Stimulated activated CD4-positive, alpha-beta T cell treated with anti-CD3 and anti-CD28 coated beads, Interleukin-12 subunit alpha, Interleukin-12 subunit beta, amount 100 ng/mL, for 4 hours (primary cell): ENCODE data around the gene TCFL5.

Experiments used
- DNase-seq: peaks from one replicate; pipeline ENCODE4 v3.0.0-alpha.2; 2020

TCFL5 gene

DNA sequence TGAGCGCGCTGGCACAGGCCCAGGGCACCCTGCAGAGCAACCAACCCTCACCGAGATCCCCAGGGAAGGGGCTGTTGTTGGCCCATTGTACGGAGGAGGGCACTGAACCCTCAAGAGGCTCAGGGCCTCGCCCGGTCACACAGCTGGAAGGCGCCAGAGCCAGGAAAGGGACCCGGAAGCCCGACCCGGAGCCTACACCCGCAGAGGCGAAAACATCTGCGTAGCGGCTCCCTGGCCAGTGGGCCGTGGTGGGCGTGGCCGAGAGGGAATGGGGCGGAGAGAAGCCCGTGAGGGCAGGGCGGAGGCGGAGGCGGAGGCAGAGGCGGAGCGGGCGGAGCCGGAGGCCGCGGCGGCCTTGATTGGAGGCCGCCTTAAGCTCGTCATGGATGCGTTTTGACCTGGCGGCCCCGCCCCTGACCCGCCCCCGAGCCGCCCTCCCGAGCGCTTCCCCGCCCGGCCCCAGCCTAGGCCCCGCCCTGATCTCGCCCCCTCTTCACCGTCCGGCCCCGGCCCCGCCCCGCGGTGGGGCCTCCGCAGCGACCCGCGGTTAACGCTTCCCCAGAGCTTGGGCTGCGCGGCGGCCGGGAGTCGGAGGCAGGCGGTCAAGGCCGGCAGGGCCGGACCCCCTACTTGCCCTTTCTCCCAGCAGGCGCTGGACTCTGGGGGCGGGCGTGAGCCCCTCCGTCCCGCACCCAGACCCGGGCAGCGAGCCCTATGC lies 67.5 kb downstream of the TCFL5 start:
- peak; percentile 90 for DNase-seq

DNA sequence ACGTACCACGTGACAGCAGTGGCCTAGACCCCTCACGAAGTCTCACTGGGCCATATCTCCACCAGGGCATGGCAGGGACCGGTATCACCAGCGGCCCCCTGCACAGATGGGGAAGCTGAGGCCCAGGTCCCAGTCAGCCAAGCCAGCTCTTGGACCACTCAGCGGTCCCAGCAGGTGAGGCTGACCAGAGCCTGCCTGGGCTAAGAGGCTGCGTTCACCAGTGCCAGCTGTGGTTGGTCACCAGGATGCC lies 67.9 kb downstream of the TCFL5 start:
- no peak for DNase-seq

DNA sequence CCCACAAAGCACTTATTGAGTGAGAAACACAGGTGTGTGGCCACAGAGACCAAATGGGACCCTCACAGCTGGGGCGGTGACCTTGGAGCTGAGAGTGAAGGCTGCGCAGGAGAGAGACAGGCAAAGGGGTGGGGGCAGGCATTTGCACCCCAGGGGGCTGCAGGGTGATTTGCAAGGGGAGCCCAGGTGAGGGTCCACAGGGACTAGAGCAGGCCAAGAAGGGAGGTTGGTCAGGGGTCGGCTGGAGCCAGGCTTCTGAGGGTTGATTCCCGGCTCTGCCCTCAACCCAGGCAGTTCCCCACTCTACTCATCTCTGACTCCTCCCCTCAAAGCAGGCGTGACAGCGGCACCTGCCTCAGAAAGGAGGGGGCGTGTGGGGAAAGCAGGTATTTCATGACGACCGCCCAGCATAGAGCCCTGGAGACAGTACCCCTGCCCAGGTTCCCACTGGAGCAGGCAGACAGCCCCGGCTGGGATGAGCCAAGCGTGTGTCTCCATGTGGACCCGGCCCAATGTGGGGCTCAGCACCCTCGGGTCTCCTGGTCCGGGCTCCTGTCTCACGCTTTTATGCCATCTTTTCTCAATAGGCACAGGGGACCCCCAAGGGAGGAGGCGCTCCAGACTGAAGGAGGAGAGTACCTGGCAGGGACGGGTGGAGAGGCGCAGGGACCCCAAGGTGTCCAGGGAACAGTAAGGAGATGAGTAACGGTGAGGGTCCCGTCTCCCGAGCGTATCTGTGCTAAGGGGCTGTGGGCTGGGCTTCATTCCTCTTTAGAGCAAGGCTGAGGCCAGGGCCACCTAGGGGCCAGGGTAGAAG lies 68.5 kb downstream of the TCFL5 start:
- no peak for DNase-seq

DNA sequence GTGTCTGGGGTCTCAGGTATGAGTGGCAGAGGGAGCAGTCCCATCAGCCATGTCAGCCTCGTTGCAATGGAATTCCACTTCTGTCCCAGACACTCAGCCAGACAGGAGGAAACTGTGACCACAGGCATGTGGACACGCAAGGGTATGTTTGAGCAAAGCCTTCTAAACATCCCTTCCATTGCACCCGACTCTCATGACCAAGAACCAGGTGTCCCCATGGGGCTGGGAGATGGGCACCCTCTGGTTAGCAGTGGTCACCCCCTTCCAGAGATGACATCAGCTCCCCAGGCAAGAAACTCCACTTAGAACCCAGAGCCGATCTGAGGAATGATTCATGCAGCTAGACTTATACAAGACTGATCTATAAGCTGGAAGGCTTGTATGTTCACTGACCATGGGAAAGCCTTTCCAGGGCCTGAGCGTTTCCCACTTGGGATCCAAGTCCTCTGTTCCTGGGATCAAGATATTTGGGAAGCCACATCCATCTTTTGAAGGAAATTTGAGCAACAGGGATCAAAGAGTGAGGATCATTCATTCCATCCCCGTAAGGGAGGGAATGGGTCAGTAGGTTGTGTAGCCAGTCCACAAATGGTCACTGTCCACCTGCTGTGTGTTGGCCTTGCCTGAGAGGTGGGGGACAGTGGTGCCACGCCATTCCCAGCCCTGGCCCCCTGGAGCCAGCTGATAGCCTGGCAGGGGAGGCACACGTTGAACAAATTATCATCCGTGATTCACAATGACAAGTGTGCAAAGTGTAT lies 69.3 kb downstream of the TCFL5 start:
- DNase-seq, result no peak

DNA sequence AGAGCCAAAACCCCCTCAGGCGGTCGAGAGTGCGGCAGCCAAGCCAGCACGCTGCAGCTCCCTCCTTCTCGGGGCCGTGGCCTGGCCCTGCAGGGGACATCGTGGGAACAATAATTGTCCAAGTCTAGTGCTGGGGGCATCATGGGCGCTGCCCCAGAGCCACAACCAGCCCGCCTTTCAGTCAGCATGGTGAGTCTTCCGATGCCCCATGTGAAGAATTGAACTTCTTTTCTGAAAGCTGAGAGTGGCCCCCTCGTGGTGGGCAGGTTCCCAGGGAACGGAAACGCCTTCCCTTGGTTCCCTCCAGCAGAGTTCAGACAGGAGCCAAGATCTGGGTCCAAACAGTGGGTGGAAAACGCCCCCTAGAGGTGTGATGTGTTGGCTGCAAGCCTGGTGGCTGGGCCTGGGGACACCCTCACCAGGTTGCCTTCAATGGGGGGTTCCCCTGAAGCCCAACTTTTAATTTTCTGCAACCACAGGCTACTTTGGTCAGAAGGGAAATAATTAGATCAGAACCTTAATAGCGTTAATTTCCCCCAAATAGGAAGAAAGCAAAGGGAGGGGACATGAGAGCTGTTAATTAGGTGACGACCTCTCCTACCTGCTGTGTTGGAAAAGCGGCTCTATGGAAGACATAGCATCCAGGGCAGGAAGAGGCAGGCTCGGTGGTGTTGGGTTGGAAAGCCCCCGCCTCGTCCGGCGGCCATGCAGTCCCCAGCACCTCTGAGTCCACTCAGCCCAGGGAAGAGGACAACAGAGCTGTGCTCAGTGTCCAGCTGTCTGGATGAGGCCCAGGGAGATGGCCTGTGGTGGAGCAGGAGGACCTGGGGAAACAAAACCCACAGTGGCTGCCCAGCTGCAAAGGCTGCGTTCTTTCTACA lies 70.1 kb downstream of the TCFL5 start:
- DNase-seq, result peak; percentile 62
